H1 (cell line): ENCODE results near the gene SEMA6A. TPM values are rescaled to one million over a fixed set of nuclear protein-coding genes. Genes with fewer than 3 reads are reported as not detected.

Experiments used
- CTCF ChIA-PET: fragments of 300-600 bp; sonication (Branson Sonifier 250); formaldehyde crosslinking; loops from one replicate; lab custom pipeline; 2021; ENCODE audit not compliant: partially characterized antibody; lab: Charles Lee
- POLR2A ChIA-PET: fragments of 300-600 bp; sonication (Branson Sonifier 250); formaldehyde crosslinking; loops from one replicate; lab custom pipeline; 2021; ENCODE audit warnings: inconsistent platforms; ENCODE audit not compliant: partially characterized antibody; lab: Charles Lee
- DNase-seq, 2 experiments: peaks; one replicate each; pipeline versions ENCODE4 v3.0.0 to v3.0.0-alpha.2; 2010 to 2022; ENCODE audit warnings: low spot score in 2 of 2, low read depth in 1 of 2, mixed read lengths in 1 of 2
- FAIRE-seq: peaks from 2 replicates; lab custom pipeline; 2011; peaks lifted over from hg19 to GRCh38; lab: Jason Lieb, UNC
- H2AFZ ChIP-seq: 2 replicates; pipeline ENCODE4 v1.8.1; 2012; ENCODE audit warnings: low read length, inconsistent platforms
- H2AK5ac ChIP-seq: 2 replicates; pipeline ENCODE4 v1.6.1; 2013; ENCODE audit warnings: low read depth, low read length
- H2BK120ac ChIP-seq: replicated peaks from 2 replicates; pipeline ENCODE3; 2013; ENCODE audit warnings: low read depth, low read length, inconsistent platforms
- H2BK12ac ChIP-seq: 2 replicates; pipeline ENCODE4 v1.6.1; 2013; ENCODE audit warnings: low read depth, low read length
- H2BK15ac ChIP-seq: 2 replicates; pipeline ENCODE4 v1.6.1; 2013; ENCODE audit warnings: low read length
- H2BK20ac ChIP-seq: 2 replicates; pipeline ENCODE4 v1.6.1; 2013; ENCODE audit warnings: low read length
- H2BK5ac ChIP-seq: 2 replicates; pipeline ENCODE4 v1.6.1; 2013; ENCODE audit warnings: low read depth, low read length
- H3K14ac ChIP-seq: 2 replicates; pipeline ENCODE4 v1.6.1; 2013; ENCODE audit warnings: inconsistent platforms; ENCODE audit not compliant: insufficient read length
- H3K18ac ChIP-seq: 2 replicates; pipeline ENCODE4 v1.6.1; 2013; ENCODE audit warnings: low read length; ENCODE audit errors: extremely low read depth
- H3K23ac ChIP-seq: 2 replicates; pipeline ENCODE4 v1.6.1; 2013; ENCODE audit warnings: inconsistent platforms; ENCODE audit not compliant: insufficient read length
- H3K23me2 ChIP-seq: 2 replicates; pipeline ENCODE4 v1.6.1; 2013; ENCODE audit warnings: low read depth, low read length
- H3K27ac ChIP-seq: 2 replicates; pipeline ENCODE4 v1.6.1; 2011; ENCODE audit warnings: low read depth, low read length, inconsistent platforms
- H3K27me3 ChIP-seq, 4 experiments: replicated peaks in 1 of 4; 1 replicate in 1 of 4; 2 replicates in 3 of 4; pipeline versions ENCODE4 v1.6.1 to v1.8.1; 2011 to 2013; ENCODE audit warnings: low read length in 3 of 4, mild to moderate bottlenecking in 3 of 4, inconsistent platforms in 2 of 4, mixed read lengths in 2 of 4, moderate library complexity in 1 of 4; ENCODE audit not compliant: control insufficient read depth in 3 of 4, insufficient read depth in 3 of 4; ENCODE audit errors: extremely low read depth in 1 of 4
- H3K36me3 ChIP-seq, 4 experiments: 2 replicates each; pipeline versions ENCODE4 v1.6.1 to v1.8.1; 2011 to 2013; ENCODE audit warnings: mild to moderate bottlenecking in 4 of 4, low read length in 3 of 4, moderate library complexity in 2 of 4, control low read depth in 1 of 4, inconsistent platforms in 1 of 4; ENCODE audit not compliant: insufficient read depth in 4 of 4, control insufficient read depth in 2 of 4
- H3K4ac ChIP-seq: replicated peaks from 2 replicates; pipeline ENCODE3; 2013; ENCODE audit warnings: low read length, low read depth, mixed read lengths, inconsistent platforms; ENCODE audit not compliant: insufficient read length
- H3K4me1 ChIP-seq, 4 experiments: replicated peaks in 1 of 4; 1 replicate in 1 of 4; 2 replicates in 3 of 4; pipeline versions ENCODE4 v1.6.1 to v1.8.1; 2011 to 2013; ENCODE audit warnings: low read length in 3 of 4, inconsistent platforms in 2 of 4, mixed read lengths in 1 of 4; ENCODE audit not compliant: insufficient read depth in 4 of 4, control insufficient read depth in 3 of 4
- H3K4me2 ChIP-seq, 2 experiments: 2 replicates each; pipeline versions ENCODE4 v1.6.1 to v1.8.1; 2011 to 2013; ENCODE audit warnings: low read depth in 2 of 2, low read length in 2 of 2, control low read depth in 1 of 2, inconsistent platforms in 1 of 2, mild to moderate bottlenecking in 1 of 2; ENCODE audit not compliant: insufficient read depth in 1 of 2
- H3K4me3 ChIP-seq, 4 experiments: fragments of 200-600, 300-600 bp in 1 of 4; sonication (generic), shearing (Covaris generic), sonication (Bioruptor Twin) in 1 of 4; 2 replicates each; pipeline versions ENCODE4 v1.5.1 to v1.8.1; 2011 to 2016; ENCODE audit warnings: low read length in 4 of 4, low read depth in 3 of 4, control low read depth in 2 of 4, inconsistent platforms in 2 of 4, mild to moderate bottlenecking in 2 of 4, mixed read lengths in 1 of 4, moderate library complexity in 1 of 4; ENCODE audit not compliant: insufficient read depth in 2 of 4; ENCODE audit errors: extremely low read depth in 1 of 4
- H3K56ac ChIP-seq: replicated peaks from 2 replicates; pipeline ENCODE3; 2013; ENCODE audit warnings: low read depth, mild to moderate bottlenecking, mixed read lengths, low read length, inconsistent platforms; ENCODE audit not compliant: insufficient read length
- H3K79me1 ChIP-seq: 2 replicates; pipeline ENCODE4 v1.6.1; 2013; ENCODE audit warnings: low read depth, low read length, control low read depth
- H3K79me2 ChIP-seq, 2 experiments: 2 replicates each; pipeline versions ENCODE4 v1.6.1 to v1.8.1; 2012 to 2013; ENCODE audit warnings: low read length in 2 of 2, mild to moderate bottlenecking in 2 of 2, inconsistent platforms in 1 of 2; ENCODE audit not compliant: insufficient read depth in 2 of 2, control insufficient read depth in 1 of 2
- H3K9ac ChIP-seq, 4 experiments: replicated peaks in 1 of 4; 1 replicate in 1 of 4; 2 replicates in 3 of 4; pipeline versions ENCODE4 v1.6.1 to v1.8.1; 2011 to 2013; ENCODE audit warnings: low read depth in 3 of 4, low read length in 3 of 4, control low read depth in 2 of 4, mild to moderate bottlenecking in 2 of 4, moderate library complexity in 2 of 4, inconsistent platforms in 1 of 4; ENCODE audit errors: extremely low read depth in 1 of 4
- H3K9me3 ChIP-seq, 2 experiments: 2 replicates each; pipeline versions ENCODE4 v1.6.1 to v1.8.1; 2012 to 2013; ENCODE audit warnings: mild to moderate bottlenecking in 2 of 2, moderate library complexity in 2 of 2, control low read depth in 1 of 2, inconsistent platforms in 1 of 2, low read depth in 1 of 2, low read length in 1 of 2, mixed read lengths in 1 of 2; ENCODE audit not compliant: insufficient read depth in 2 of 2
- H4K20me1 ChIP-seq, 2 experiments: replicated peaks in 1 of 2; 2 replicates each; pipeline versions ENCODE3 to v1.8.1; 2011 to 2013; ENCODE audit warnings: inconsistent platforms in 2 of 2, low read length in 2 of 2, mild to moderate bottlenecking in 1 of 2; ENCODE audit not compliant: insufficient read depth in 2 of 2, control insufficient read depth in 1 of 2
- H4K5ac ChIP-seq: 2 replicates; pipeline ENCODE4 v1.6.1; 2013; ENCODE audit warnings: low read length, low read depth, mixed read lengths, inconsistent platforms; ENCODE audit not compliant: insufficient read length
- H4K8ac ChIP-seq: 2 replicates; pipeline ENCODE4 v1.8.0; 2013; ENCODE audit warnings: mild to moderate bottlenecking, moderate library complexity, low read length, inconsistent platforms; ENCODE audit not compliant: insufficient read depth; ENCODE audit errors: extremely low read depth
- H4K91ac ChIP-seq: replicated peaks from 2 replicates; pipeline ENCODE3; 2013; ENCODE audit warnings: low read length, mixed read lengths, inconsistent platforms; ENCODE audit not compliant: insufficient read length
- CBX5 ChIP-seq: fragments of 300-800, 300-1000 bp; sonication (generic); IDR thresholded peaks from 2 replicates; pipeline ENCODE4 v1.7.1; 2016; ENCODE audit warnings: antibody characterized with exemption, low read length, low read depth
- KDM4A ChIP-seq: IDR thresholded peaks from one replicate; pipeline ENCODE4 v1.7.1; 2012; ENCODE audit warnings: low read depth, mild to moderate bottlenecking, moderate library complexity, low read length, inconsistent platforms; ENCODE audit not compliant: severe bottlenecking
- POLR2A ChIP-seq, 2 experiments: IDR thresholded peaks; 1 replicate in 1 of 2; 2 replicates in 1 of 2; pipeline ENCODE4 v1.6.1; 2011; ENCODE audit warnings: low read depth in 2 of 2, low read length in 2 of 2, mild to moderate bottlenecking in 2 of 2; ENCODE audit errors: control extremely low read depth in 1 of 2
- RBBP5 ChIP-seq: IDR thresholded peaks from 2 replicates; pipeline ENCODE4 v1.7.1; 2012; ENCODE audit warnings: low read depth, mild to moderate bottlenecking, inconsistent platforms, low read length, moderate library complexity, borderline replicate concordance
- ZNF274 ChIP-seq: IDR thresholded peaks from 2 replicates; pipeline ENCODE4 v1.7.0; 2012; ENCODE audit warnings: low read length, borderline replicate concordance; ENCODE audit errors: extremely low read depth
- WGBS, 2 experiments: shearing (Covaris generic) in 1 of 2; methylation state at CpG; one replicate each; pipeline versions ENCODE4 v1.1.6 to v1.1.7; 2013 to 2015; ENCODE audit warnings: low lambda C conversion rate in 2 of 2, mixed read lengths in 2 of 2, inconsistent platforms in 1 of 2, low coverage in 1 of 2, missing lambda C conversion rate in 1 of 2; ENCODE audit not compliant: insufficient replicate concordance in 2 of 2, insufficient coverage in 1 of 2, insufficient read length in 1 of 2; ENCODE audit errors: extremely low coverage in 1 of 2, missing lambda C conversion rate in 1 of 2; 5-methylcytosine and 5-hydroxymethylcytosine counted together
- polyA plus RNA-seq, 7 experiments: library from polyadenylated mRNA; depleted of rRNA in 3 of 7; stranded (reverse) in 5 of 7; unstranded in 2 of 7; fragments of >200 nt in 5 of 7; fragments of 200-250 nt in 2 of 7; gene quantifications; 1 replicate in 5 of 7; 2 replicates in 1 of 7; 4 replicates in 1 of 7; pipeline versions ENCODE4 v1.2.1 to v1.2.3, GENCODE V29; 2011 to 2013; ENCODE audit warnings: missing spikeins in 2 of 7, mixed read lengths in 2 of 7
- total RNA-seq: library from RNA; stranded (reverse); fragmentation: NEBNext Ultra II Directional; extraction: Animal tissue kit (Norgen Biotek cat#: 25700); gene quantifications from 2 replicates; pipeline ENCODE4 v1.2.1, GENCODE V29; 2021

Gene SEMA6A
- total and polyA plus RNA-seq, 2 of the 8 experiments (the other 6 are each of a cell fraction or from before 2014, with no cell fraction given), result 78.3 to 277 TPM

DNA sequence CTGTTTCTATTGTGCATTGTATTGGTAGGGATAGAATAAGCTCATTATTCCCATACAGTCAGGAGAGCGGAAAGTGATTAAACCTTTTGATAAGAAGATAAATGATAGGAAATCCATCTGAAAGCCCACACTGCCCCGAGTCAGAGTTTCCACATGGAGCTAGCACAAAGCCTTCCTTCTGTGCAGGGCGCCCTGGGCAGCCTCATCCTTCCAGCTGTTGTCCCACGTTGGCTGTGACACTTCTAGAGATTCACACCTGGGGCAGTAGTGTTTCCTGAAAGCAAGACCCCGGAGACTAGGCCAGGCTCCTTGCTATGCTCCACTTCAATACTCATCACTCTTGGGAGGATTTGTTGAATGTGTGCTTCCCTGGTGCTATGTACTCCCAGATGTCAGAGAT is 172.4 kb downstream of the SEMA6A start:
- FAIRE-seq (no peak), DNase-seq (no peak)
- no peak overlapping the region for H3K18ac ChIP-seq
- H2AK5ac ChIP-seq, result no peak overlapping the region
- no peak overlapping the region for H2BK15ac ChIP-seq
- no peaks in the 10 kb centered on the region for H3K23me2 ChIP-seq
- no peak overlapping the region for H3K4me2 ChIP-seq
- no peaks in the 10 kb centered on the region for H4K20me1 ChIP-seq
- no peak overlapping the region for H3K4ac ChIP-seq
- no peak for TF ChIP-seq CBX5
- no peak for TF ChIP-seq RBBP5
- TF ChIP-seq KDM4A, result no peak
- no peak for TF ChIP-seq POLR2A (IDR thresholded peaks at IDR 0.05; ENCODE audit: control extremely low read depth in 1 of 2, low read depth in 2 of 2, low read length in 2 of 2)
- no peak for TF ChIP-seq ZNF274
- H3K79me2 ChIP-seq, result no peaks in the 10 kb centered on the region
- H2BK120ac ChIP-seq, result no peak overlapping the region
- no peak overlapping the region for H3K27ac ChIP-seq
- H4K5ac ChIP-seq, result no peak overlapping the region
- H3K36me3 ChIP-seq, result no peaks in the 10 kb centered on the region; a peak in 1 of 8 replicates
- H3K23ac ChIP-seq, result no peak overlapping the region
- H3K9me3 ChIP-seq, result no peaks in the 10 kb centered on the region
- H3K79me1 ChIP-seq, result no peaks in the 10 kb centered on the region
- H3K56ac ChIP-seq, result no peak overlapping the region
- H2BK20ac ChIP-seq, result no peak overlapping the region
- H3K4me1 ChIP-seq, result peaks cover 0 to 2% (median 0%) of the 10 kb centered on the region in 4 experiments; a peak in 1 of 7 replicates
- WGBS, 2 experiments, result 89% methylated on average over 5 of the region's 5 CpGs; no CpG with 5 or more reads in 1 of the 2 experiments
- H4K91ac ChIP-seq, result no peak overlapping the region
- no peak overlapping the region for H3K14ac ChIP-seq
- H3K27me3 ChIP-seq, result no peaks in the 10 kb centered on the region
- ChIA-PET POLR2A (interaction anchor here (1.1 kb wide), 1 partner anchor 13 kb away, joined by 3 read pairs; no protein-coding TSS in a partner anchor), CTCF (interaction anchor here (1.5 kb wide), 1 partner anchor 10 kb away, joined by 6 read pairs; no protein-coding TSS in a partner anchor)
- H2AFZ ChIP-seq, result no peak overlapping the region
- no peak overlapping the region for H3K4me3 ChIP-seq
- no peak overlapping the region for H3K9ac ChIP-seq
- no peak overlapping the region for H4K8ac ChIP-seq
- H2BK12ac ChIP-seq, result no peak overlapping the region
- no peak overlapping the region for H2BK5ac ChIP-seq
